HEK293 (cell line): ENCODE results near the gene POLR3A.

ENCODE experiments used
- HOXD13 ChIP-seq: sonication (generic); formaldehyde crosslinking; IDR thresholded peaks from 2 replicates; pipeline ENCODE4 v1.8.0; 2022; ENCODE audit warnings: missing genetic modification reagents, borderline replicate concordance
- INSM2 ChIP-seq: fragments of 450-650 bp; formaldehyde crosslinking; IDR thresholded peaks from 2 replicates; pipeline ENCODE4 v1.5.1; 2016; ENCODE audit warnings: missing biosample characterization, missing genetic modification characterization
- REST ChIP-seq: fragments of 450-650 bp; formaldehyde crosslinking; IDR thresholded peaks from 2 replicates; pipeline ENCODE4 v1.5.1; 2016; ENCODE audit warnings: missing biosample characterization, missing genetic modification characterization
- SALL2 ChIP-seq: fragments of 450-650 bp; formaldehyde crosslinking; IDR thresholded peaks from 2 replicates; pipeline ENCODE4 v1.5.0; 2017; ENCODE audit warnings: missing biosample characterization, mild to moderate bottlenecking, missing genetic modification characterization, borderline replicate concordance
- SCRT1 ChIP-seq: fragments of 450-650 bp; formaldehyde crosslinking; IDR thresholded peaks from 2 replicates; pipeline ENCODE4 v1.5.1; 2016; ENCODE audit warnings: missing biosample characterization, missing genetic modification characterization, borderline replicate concordance
- ZBTB11 ChIP-seq: fragments of 450-650 bp; formaldehyde crosslinking; conservative IDR thresholded peaks from 2 replicates; pipeline ENCODE4 v1.5.1; 2016; ENCODE audit warnings: low read depth, missing biosample characterization, missing genetic modification characterization
- ZBTB6 ChIP-seq: fragments of 450-650 bp; formaldehyde crosslinking; IDR thresholded peaks from 2 replicates; pipeline ENCODE4 v1.5.1; 2017; ENCODE audit warnings: missing biosample characterization, missing genetic modification characterization
- ZFP3 ChIP-seq: fragments of 450-650 bp; formaldehyde crosslinking; IDR thresholded peaks from 2 replicates; pipeline ENCODE4 v1.5.1; 2016; ENCODE audit warnings: low read depth, missing biosample characterization, missing genetic modification characterization
- ZNF266 ChIP-seq: fragments of 450-650 bp; formaldehyde crosslinking; IDR thresholded peaks from 2 replicates; pipeline ENCODE4 v1.5.1; 2016; ENCODE audit warnings: missing biosample characterization, missing genetic modification characterization, low read depth
- ZNF292 ChIP-seq: fragments of 450-650 bp; formaldehyde crosslinking; IDR thresholded peaks from 2 replicates; pipeline ENCODE4 v1.5.1; 2016; ENCODE audit warnings: low read depth, missing biosample characterization, missing genetic modification characterization, borderline replicate concordance
- ZNF335 ChIP-seq: fragments of 450-650 bp; formaldehyde crosslinking; conservative IDR thresholded peaks from 2 replicates; pipeline ENCODE4 v1.5.1; 2016; ENCODE audit warnings: missing biosample characterization, missing genetic modification characterization
- ZNF398 ChIP-seq: fragments of 450-650 bp; formaldehyde crosslinking; IDR thresholded peaks from 2 replicates; pipeline ENCODE4 v1.5.1; 2017; ENCODE audit warnings: missing biosample characterization, missing genetic modification characterization
- ZNF404 ChIP-seq: fragments of 450-650 bp; formaldehyde crosslinking; IDR thresholded peaks from 2 replicates; pipeline ENCODE4 v1.5.1; 2017; ENCODE audit warnings: missing biosample characterization, missing genetic modification characterization
- ZNF529 ChIP-seq: fragments of 450-650 bp; formaldehyde crosslinking; IDR thresholded peaks from 2 replicates; pipeline ENCODE4 v1.5.1; 2017; ENCODE audit warnings: missing genetic modification characterization, missing biosample characterization; ENCODE audit not compliant: insufficient replicate concordance
- ZNF560 ChIP-seq: fragments of 450-650 bp; formaldehyde crosslinking; IDR thresholded peaks from 2 replicates; pipeline ENCODE4 v1.5.1; 2017; ENCODE audit warnings: missing biosample characterization, missing genetic modification characterization, borderline replicate concordance
- ZNF600 ChIP-seq: fragments of 450-650 bp; formaldehyde crosslinking; IDR thresholded peaks from 2 replicates; pipeline ENCODE4 v1.5.1; 2016; ENCODE audit warnings: missing biosample characterization, missing genetic modification characterization
- ZNF704 ChIP-seq: fragments of 450-650 bp; formaldehyde crosslinking; IDR thresholded peaks from 2 replicates; pipeline ENCODE4 v1.5.1; 2016; ENCODE audit warnings: missing biosample characterization, missing genetic modification characterization
- ZNF707 ChIP-seq: fragments of 450-650 bp; formaldehyde crosslinking; IDR thresholded peaks from 2 replicates; pipeline ENCODE4 v1.5.1; 2016; ENCODE audit warnings: missing biosample characterization, missing genetic modification characterization
- ZNF747 ChIP-seq: fragments of 450-650 bp; formaldehyde crosslinking; IDR thresholded peaks from 2 replicates; pipeline ENCODE4 v1.5.1; 2016; ENCODE audit warnings: missing biosample characterization, missing genetic modification characterization
- ZNF830 ChIP-seq: fragments of 450-650 bp; IDR thresholded peaks from 2 replicates; pipeline ENCODE4 v1.5.0; 2018; ENCODE audit warnings: missing biosample characterization, missing genetic modification characterization, low read depth, mild to moderate bottlenecking, moderate library complexity
- ZSCAN5A ChIP-seq: fragments of 450-650 bp; formaldehyde crosslinking; IDR thresholded peaks from 2 replicates; pipeline ENCODE4 v1.5.1; 2016; ENCODE audit warnings: missing biosample characterization, missing genetic modification characterization

Gene POLR3A

GRCh38 chr10:78029269-78030226, at the start of gene POLR3A (continued):
- TF ChIP-seq ZBTB11 (tag by site-specific recombination): peak; percentile 77
- no peak for TF ChIP-seq ZNF292
- no peak for TF ChIP-seq ZSCAN5A
- TF ChIP-seq SALL2 (tag by site-specific recombination): no peak
- 0 out of 2 replicates have a peak, but pooled peaks have one; percentile 4 for TF ChIP-seq ZNF600
- no peak for TF ChIP-seq ZNF404 (tag by site-specific recombination)
- TF ChIP-seq ZNF266 (tag by site-specific recombination): no peak
- TF ChIP-seq ZNF704 (tag by site-specific recombination): no peak
- no peak; the same call in 1 of the 2 replicates for TF ChIP-seq REST
- TF ChIP-seq INSM2 (tag by site-specific recombination): peak; percentile 11; the same call in 1 of the 2 replicates
- TF ChIP-seq ZFP3 (tag by site-specific recombination): no peak
- TF ChIP-seq ZNF707 (tag by site-specific recombination): no peak
- no peak for TF ChIP-seq ZNF398
- TF ChIP-seq SCRT1: no peak
- TF ChIP-seq HOXD13 (CRISPR knock-in tag): no peak
- no peak for TF ChIP-seq ZNF747 (tag by site-specific recombination)
- no peak for TF ChIP-seq ZNF830 (tag by site-specific recombination)
- peak; percentile 85 for TF ChIP-seq ZNF335 (tag by site-specific recombination)
- no peak for TF ChIP-seq ZNF529 (tag by site-specific recombination)
- TF ChIP-seq ZBTB6 (tag by site-specific recombination): no peak
- no peak for TF ChIP-seq ZNF560 (tag by site-specific recombination)
